Lower leg skin (tissue), 3 donors: Measurements from ENCODE around the gene RSKR.

ENCODE experiments used
- POLR2A ChIP-seq, 2 donors: fragments of 450-650 bp; IDR thresholded peaks; one replicate each; pipeline ENCODE4 v1.6.1; 2016 to 2017; ENCODE audit warnings: antibody characterized with exemption in 2 of 2, mild to moderate bottlenecking in 1 of 2, moderate library complexity in 1 of 2
- TF ChIP-seq, protein P1 (sequence below), 3 donors: fragments of 450-650 bp; IDR thresholded peaks; one replicate each; pipeline ENCODE4 v1.5.1; 2016; ENCODE audit warnings: antibody characterized with exemption in 3 of 3, mild to moderate bottlenecking in 3 of 3, moderate library complexity in 2 of 3

DNA sequence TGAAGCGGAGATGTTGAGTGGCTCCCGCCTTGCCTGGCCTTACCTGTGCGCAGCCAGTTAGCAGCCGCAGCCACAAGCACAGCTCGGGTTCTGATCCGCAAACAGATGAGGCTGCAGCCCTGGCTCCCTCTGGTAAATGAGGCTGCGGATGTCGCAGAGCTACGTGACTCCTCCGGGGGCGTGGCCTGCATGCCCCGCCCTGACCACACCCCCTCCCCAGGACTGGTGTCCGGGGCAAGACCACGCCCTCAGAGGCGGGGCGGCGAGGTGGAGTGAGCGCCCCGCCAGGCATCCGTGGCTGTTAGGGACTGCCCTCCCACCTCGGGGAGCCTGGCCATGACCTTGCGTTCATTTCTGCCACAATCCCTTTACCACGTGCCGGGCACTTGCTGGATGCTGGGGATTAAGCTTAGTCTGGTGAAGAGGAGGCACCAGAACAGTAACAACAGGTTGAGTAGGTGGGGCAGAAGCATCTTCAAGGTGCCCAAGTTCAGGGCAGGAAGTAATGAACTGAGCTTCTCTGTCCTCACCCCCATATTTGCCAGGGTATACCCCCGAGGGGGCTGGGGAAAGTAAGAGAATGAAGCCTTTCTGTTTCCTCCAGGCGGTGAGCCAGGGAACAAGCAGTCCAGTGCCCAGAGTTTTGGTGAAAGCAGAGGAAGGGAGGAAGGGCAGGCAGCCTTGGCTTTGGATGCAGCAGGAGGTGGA, 37.1 kb downstream of the RSKR start, which contains the start of gene ALDOC:
- TF ChIP-seq, protein P1, sequence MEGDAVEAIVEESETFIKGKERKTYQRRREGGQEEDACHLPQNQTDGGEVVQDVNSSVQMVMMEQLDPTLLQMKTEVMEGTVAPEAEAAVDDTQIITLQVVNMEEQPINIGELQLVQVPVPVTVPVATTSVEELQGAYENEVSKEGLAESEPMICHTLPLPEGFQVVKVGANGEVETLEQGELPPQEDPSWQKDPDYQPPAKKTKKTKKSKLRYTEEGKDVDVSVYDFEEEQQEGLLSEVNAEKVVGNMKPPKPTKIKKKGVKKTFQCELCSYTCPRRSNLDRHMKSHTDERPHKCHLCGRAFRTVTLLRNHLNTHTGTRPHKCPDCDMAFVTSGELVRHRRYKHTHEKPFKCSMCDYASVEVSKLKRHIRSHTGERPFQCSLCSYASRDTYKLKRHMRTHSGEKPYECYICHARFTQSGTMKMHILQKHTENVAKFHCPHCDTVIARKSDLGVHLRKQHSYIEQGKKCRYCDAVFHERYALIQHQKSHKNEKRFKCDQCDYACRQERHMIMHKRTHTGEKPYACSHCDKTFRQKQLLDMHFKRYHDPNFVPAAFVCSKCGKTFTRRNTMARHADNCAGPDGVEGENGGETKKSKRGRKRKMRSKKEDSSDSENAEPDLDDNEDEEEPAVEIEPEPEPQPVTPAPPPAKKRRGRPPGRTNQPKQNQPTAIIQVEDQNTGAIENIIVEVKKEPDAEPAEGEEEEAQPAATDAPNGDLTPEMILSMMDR (IDR thresholded peaks at IDR 0.05): no peak
- no peak for TF ChIP-seq POLR2A (IDR thresholded peaks at IDR 0.05)
